K562 (cell line): Measurements from ENCODE around the gene LRRC51.

Experiments used
- BRD4 ChIP-seq: fragments of 200-600 bp; sonication (generic); IDR thresholded peaks from 2 replicates; pipeline ENCODE4 v1.6.1; 2017; ENCODE audit warnings: inconsistent platforms
- POLR3A ChIP-seq: IDR thresholded peaks from 2 replicates; pipeline ENCODE4 v1.6.1; 2011; ENCODE audit warnings: borderline replicate concordance, mild to moderate bottlenecking, moderate library complexity; ENCODE audit not compliant: insufficient read length, insufficient read depth; ENCODE audit errors: extremely low read depth
- USF2 ChIP-seq: sonication (generic); formaldehyde crosslinking; IDR thresholded peaks from 2 replicates; pipeline ENCODE4 v1.5.0; 2020; ENCODE audit warnings: missing genetic modification reagents

GRCh38 chr11:72079819-72080325, 778 bp upstream of the LRRC51 start:
- no peak for TF ChIP-seq USF2 (CRISPR knock-in tag)
- TF ChIP-seq BRD4 = no peak
- TF ChIP-seq POLR3A = no peak
